T-cell (primary cell): ENCODE results near the gene TUBGCP2. TPM values are rescaled to one million over a fixed set of nuclear protein-coding genes. Genes with fewer than 3 reads are reported as not detected.

Experiments
- ATAC-seq, 4 experiments: fragments of 200-7000 bp in 3 of 4; fragments of 150-1000 bp in 1 of 4; cut with Tn5 transposase; replicated peaks in 1 of 4; 1 replicate in 3 of 4; 2 replicates in 1 of 4; pipeline ENCODE4 v1.10.0; 2021; ENCODE audit warnings: moderate library complexity in 3 of 4, mild to moderate bottlenecking in 2 of 4, moderate number of reproducible peaks in 1 of 4
- CTCF ChIA-PET, 2 donors: fragments of 300-600 bp; sonication (Branson Sonifier 250); formaldehyde crosslinking; loops; one replicate each; lab custom pipeline; 2022; ENCODE audit warnings: antibody characterized with exemption in 2 of 2; lab: Charles Lee
- POLR2A ChIA-PET, 2 donors: fragments of 300-600 bp; sonication (Branson Sonifier 250); formaldehyde crosslinking; loops; one replicate each; lab custom pipeline; 2022; ENCODE audit warnings: antibody characterized with exemption in 2 of 2; lab: Charles Lee
- DNase-seq, 35 experiments: peaks; one replicate each; pipeline versions ENCODE4 v3.0.0 to v3.0.0-alpha.2; 2013 to 2023
- H3K27ac ChIP-seq: one replicate; pipeline ENCODE4 v1.5.1; 2013; ENCODE audit warnings: low read length
- H3K27me3 ChIP-seq, 2 experiments: replicated peaks in 1 of 2; 1 replicate in 1 of 2; 2 replicates in 1 of 2; pipeline versions ENCODE4 v1.6.1 to v1.7.0; 2013; ENCODE audit warnings: low read length in 1 of 2, mixed read lengths in 1 of 2; ENCODE audit not compliant: control insufficient read depth in 2 of 2, insufficient read depth in 2 of 2; ENCODE audit errors: extremely low read depth in 1 of 2
- H3K36me3 ChIP-seq, 2 donors: 1 replicate in 1 of 2; 2 replicates in 1 of 2; pipeline versions ENCODE4 v1.6.1 to v1.7.0; 2013; ENCODE audit warnings: low read length in 1 of 2; ENCODE audit not compliant: control insufficient read depth in 2 of 2, insufficient read depth in 1 of 2; ENCODE audit errors: extremely low read depth in 1 of 2
- H3K4me1 ChIP-seq, 2 experiments: 1 replicate in 1 of 2; 2 replicates in 1 of 2; pipeline versions ENCODE4 v1.6.1 to v1.7.0; 2013; ENCODE audit warnings: low read length in 2 of 2, mixed read lengths in 1 of 2; ENCODE audit not compliant: insufficient read depth in 2 of 2, control insufficient read depth in 1 of 2; ENCODE audit errors: extremely low read depth in 1 of 2
- H3K4me3 ChIP-seq, 2 donors: 1 replicate in 1 of 2; 2 replicates in 1 of 2; pipeline versions ENCODE4 v1.5.1 to v1.7.0; 2013; ENCODE audit warnings: mild to moderate bottlenecking in 2 of 2, low read length in 1 of 2, moderate library complexity in 1 of 2; ENCODE audit not compliant: control insufficient read depth in 1 of 2; ENCODE audit errors: extremely low read depth in 1 of 2
- H3K9me3 ChIP-seq: 2 replicates; pipeline ENCODE4 v1.7.0; 2013
- H3K27ac Mint-ChIP-seq, 2 donors: one replicate each; pipeline ENCODE4 v1.8.0; 2020 to 2021; ENCODE audit warnings: mild to moderate bottlenecking in 2 of 2, mixed read lengths in 2 of 2
- H3K27me3 Mint-ChIP-seq, 2 donors: one replicate each; pipeline ENCODE4 v1.8.0; 2021 to 2022; ENCODE audit warnings: mixed read lengths in 2 of 2
- H3K36me3 Mint-ChIP-seq: one replicate; pipeline ENCODE4 v1.8.0; 2021; ENCODE audit warnings: mixed read lengths
- H3K4me1 Mint-ChIP-seq, 3 donors: one replicate each; pipeline ENCODE4 v1.8.0; 2020 to 2022; ENCODE audit warnings: mixed read lengths in 3 of 3, mild to moderate bottlenecking in 1 of 3
- H3K4me3 Mint-ChIP-seq, 3 donors: one replicate each; pipeline ENCODE4 v1.8.0; 2020 to 2022; ENCODE audit warnings: mild to moderate bottlenecking in 3 of 3, mixed read lengths in 3 of 3, moderate library complexity in 3 of 3
- H3K9me3 Mint-ChIP-seq, 3 donors: one replicate each; pipeline ENCODE4 v1.8.0; 2020 to 2022; ENCODE audit warnings: mixed read lengths in 3 of 3
- WGBS: methylation state at CpG from one replicate; pipeline ENCODE4 v1.1.5; 2013; ENCODE audit warnings: missing lambda C conversion rate; ENCODE audit not compliant: insufficient coverage; 5-methylcytosine and 5-hydroxymethylcytosine counted together
- total RNA-seq, 35 experiments: library from RNA in 6 of 35; stranded (reverse) in 6 of 35; fragments of 120-200 nt in 1 of 35; gene quantifications; one replicate each; pipeline versions ENCODE4 v1.2.1 to v1.2.4 and lab custom pipeline; 2013 to 2026

The TUBGCP2 gene
- total RNA-seq, 5 donors from 2014 or later (not counting 1 experiment from before 2014, with no cell fraction given): 64.5 to 80.8 (median 72.7) TPM

GRCh38 chr10:133245439-133246235, 63.0 kb downstream of the TUBGCP2 start:
- no peaks in the 10 kb centered on the region for H3K9me3 Mint-ChIP-seq
- CTCF ChIA-PET: no interaction called here

GRCh38 chr10:133243593-133243992, 65.1 kb downstream of the TUBGCP2 start:
- Mint-ChIP-seq H3K4me1 (peaks cover 16 to 29% (median 16%) of the 10 kb centered on the region in 3 donors), H3K9me3 (no peaks in the 10 kb centered on the region), H3K4me3 (no peak overlapping the region), H3K27me3 (peaks cover 34 to 53% of the 10 kb centered on the region in 2 donors), H3K27ac (no peak overlapping the region), H3K36me3 (no peaks in the 10 kb centered on the region)
- POLR2A ChIA-PET: no interaction called here
- WGBS: 71% methylated on average over 13 of the region's 14 CpGs
- peaks cover 0 to 16% of the 10 kb centered on the region in 2 experiments for H3K4me1 ChIP-seq
- no peaks in the 10 kb centered on the region for H3K36me3 ChIP-seq
- peaks cover 2 to 78% of the 10 kb centered on the region in 2 experiments for H3K27me3 ChIP-seq
- H3K9me3 ChIP-seq: no peaks in the 10 kb centered on the region
- H3K4me3 ChIP-seq: no peak overlapping the region
- no peak for ATAC-seq
- CTCF ChIA-PET: no interaction called here
- DNase-seq: no peak
- H3K27ac ChIP-seq: no peak overlapping the region

More at GRCh38 chr10:133245439-133246235, 63.0 kb downstream of the TUBGCP2 start:
- no peak for DNase-seq
- no peak for ATAC-seq
- Histone ChIP-seq H3K27me3 (peaks cover 0 to 61% of the 10 kb centered on the region in 2 experiments), H3K4me1 (peaks cover 0 to 16% of the 10 kb centered on the region in 2 experiments), H3K4me3 (no peak overlapping the region), H3K27ac (no peak overlapping the region), H3K36me3 (no peaks in the 10 kb centered on the region), H3K9me3 (no peaks in the 10 kb centered on the region)
- Mint-ChIP-seq H3K4me3 (no peak overlapping the region), H3K36me3 (no peaks in the 10 kb centered on the region), H3K27me3 (peaks cover 24 to 43% of the 10 kb centered on the region in 2 donors), H3K4me1 (peaks cover 13 to 28% (median 14%) of the 10 kb centered on the region in 3 donors), H3K27ac (peak overlapping the region in 1 of 2 donors; percentile 49)
- POLR2A ChIA-PET: no interaction called here
- WGBS: 82% methylated on average over 17 of the region's 33 CpGs

GRCh38 chr10:133242611-133243356, 65.9 kb downstream of the TUBGCP2 start:
- ATAC-seq (no peak), DNase-seq (no peak)
- Mint-ChIP-seq H3K27ac (no peak overlapping the region), H3K4me1 (peaks cover 16 to 31% (median 17%) of the 10 kb centered on the region in 3 donors), H3K9me3 (no peaks in the 10 kb centered on the region), H3K27me3 (peaks cover 37 to 57% of the 10 kb centered on the region in 2 donors), H3K4me3 (peak overlapping the region in 2 of 3 donors; percentile 54 to 64), H3K36me3 (no peaks in the 10 kb centered on the region)
- Histone ChIP-seq H3K4me3 (no peak overlapping the region), H3K4me1 (peaks cover 0 to 20% of the 10 kb centered on the region in 2 experiments), H3K27me3 (peaks cover 4 to 86% of the 10 kb centered on the region in 2 experiments), H3K27ac (no peak overlapping the region), H3K36me3 (no peaks in the 10 kb centered on the region), H3K9me3 (no peaks in the 10 kb centered on the region)
- CTCF ChIA-PET: no interaction called here
- 86% methylated on average over 27 of the region's 27 CpGs for WGBS
- POLR2A ChIA-PET: no interaction called here

GRCh38 chr10:133241501-133242205, 67.0 kb downstream of the TUBGCP2 start:
- WGBS: 22% methylated on average over 23 of the region's 25 CpGs
- Mint-ChIP-seq H3K9me3 (no peaks in the 10 kb centered on the region), H3K4me1 (peaks cover 15 to 28% (median 16%) of the 10 kb centered on the region in 3 donors), H3K27ac (no peak overlapping the region), H3K36me3 (no peaks in the 10 kb centered on the region), H3K4me3 (peak overlapping the region; percentile 54 to 80 (median 79)), H3K27me3 (peaks cover 37 to 58% of the 10 kb centered on the region in 2 donors)
- peaks cover 4 to 93% of the 10 kb centered on the region in 2 experiments for H3K27me3 ChIP-seq
- peaks cover 0 to 31% of the 10 kb centered on the region in 2 experiments for H3K4me1 ChIP-seq
- CTCF ChIA-PET: no interaction called here
- ATAC-seq (peak in 1 of 4 experiments; percentile 34), DNase-seq (peak in 1 of 35 experiments; percentile 34)
- H3K27ac ChIP-seq: no peak overlapping the region
- POLR2A ChIA-PET: no interaction called here
- no peaks in the 10 kb centered on the region for H3K9me3 ChIP-seq
- peak overlapping the region; percentile 23 to 47 for H3K4me3 ChIP-seq
- no peaks in the 10 kb centered on the region for H3K36me3 ChIP-seq

GRCh38 chr10:133239990-133240389, 68.7 kb downstream of the TUBGCP2 start:
- Mint-ChIP-seq H3K9me3 (no peaks in the 10 kb centered on the region), H3K27me3 (peaks cover 37 to 57% of the 10 kb centered on the region in 2 donors), H3K4me3 (no peak overlapping the region), H3K4me1 (peaks cover 16 to 31% (median 20%) of the 10 kb centered on the region in 3 donors), H3K36me3 (no peaks in the 10 kb centered on the region), H3K27ac (no peak overlapping the region)
- POLR2A ChIA-PET: no interaction called here
- Histone ChIP-seq H3K9me3 (no peaks in the 10 kb centered on the region), H3K4me1 (peaks cover 0 to 46% of the 10 kb centered on the region in 2 experiments), H3K4me3 (no peak overlapping the region), H3K27ac (no peak overlapping the region), H3K27me3 (peaks cover 4 to 93% of the 10 kb centered on the region in 2 experiments), H3K36me3 (no peaks in the 10 kb centered on the region)
- 48% methylated on average over 12 of the region's 15 CpGs for WGBS
- DNase-seq: no peak
- ATAC-seq: no peak
- CTCF ChIA-PET: no interaction called here

- CTCF ChIA-PET: no interaction called here
- no peaks in the 10 kb centered on the region for H3K9me3 Mint-ChIP-seq
- no peak overlapping the region for H3K27ac Mint-ChIP-seq
These were observed 70.2 kb downstream of the TUBGCP2 start for GRCh38 chr10:133238466-133238804.

More at GRCh38 chr10:133238466-133238804, 70.2 kb downstream of the TUBGCP2 start:
- POLR2A ChIA-PET: no interaction called here
- peaks cover 37 to 60% of the 10 kb centered on the region in 2 donors for H3K27me3 Mint-ChIP-seq
- WGBS: 82% methylated on average over 12 of the region's 15 CpGs
- H3K4me1 Mint-ChIP-seq: peaks cover 16 to 34% (median 22%) of the 10 kb centered on the region in 3 donors
- H3K4me3 Mint-ChIP-seq: peak overlapping the region in 1 of 3 donors; percentile 12
- H3K4me3 ChIP-seq: no peak overlapping the region
- DNase-seq: no peak
- no peaks in the 10 kb centered on the region for H3K9me3 ChIP-seq
- no peak overlapping the region for H3K27ac ChIP-seq
- no peak for ATAC-seq
- H3K4me1 ChIP-seq: peaks cover 0 to 46% of the 10 kb centered on the region in 2 experiments
- H3K36me3 ChIP-seq: no peaks in the 10 kb centered on the region
- peaks cover 4 to 86% of the 10 kb centered on the region in 2 experiments for H3K27me3 ChIP-seq
- no peaks in the 10 kb centered on the region for H3K36me3 Mint-ChIP-seq
